Stimulated activated CD4-positive, alpha-beta T cell treated with anti-CD3 and anti-CD28 coated beads, TNF-alpha, amount 100 ng/mL, for 24 hours (primary cell): ENCODE measurements around the gene OR51G2.
"Not testable (repeated sequence)": the region's sequence is repeated elsewhere in the genome, so short reads cannot be mapped to it uniquely, and the experiment has no call there.

ENCODE experiments used
- DNase-seq, 3 experiments: peaks; one replicate each; pipeline ENCODE4 v3.0.0-alpha.2; 2020; ENCODE audit warnings: low read depth in 3 of 3

The OR51G2 gene

GRCh38 chr11:4919250-4919649 is at the start of gene OR51G2:
OR51G2 (minus strand) TSS chr11:4919350; CDS start chr11:4915663, 3,687 bp downstream.
- DNase-seq: no peak

GRCh38 chr11:4962816-4963215 is 43.7 kb upstream of the OR51G2 start:
- no peak for DNase-seq

GRCh38 chr11:4960877-4961276 is 41.7 kb upstream of the OR51G2 start:
- no peak for DNase-seq

- no peak for DNase-seq
Observed at GRCh38 chr11:4957396-4957795, 38.2 kb upstream of the OR51G2 start.

GRCh38 chr11:4955613-4956012 is 36.5 kb upstream of the OR51G2 start, which contains the start of gene OR51A2:
OR51A2 (minus strand) TSS chr11:4955713; CDS start chr11:4955713, 0 bp downstream.
- DNase-seq: not testable (repeated sequence)

- DNase-seq: no peak
Observed at GRCh38 chr11:4947505-4947904, 28.4 kb upstream of the OR51G2 start, which contains the start of gene OR51A4. OR51A4 (minus strand) TSS chr11:4947605; CDS start chr11:4947100, 505 bp downstream.

GRCh38 chr11:4936745-4937144 is 17.6 kb upstream of the OR51G2 start:
- DNase-seq: no peak

- DNase-seq: no peak
Observed at GRCh38 chr11:4932751-4933150, 13.6 kb upstream of the OR51G2 start.

GRCh38 chr11:4926608-4927007 is 7.5 kb upstream of the OR51G2 start:
- DNase-seq: no peak

GRCh38 chr11:4924239-4924638 is 5.1 kb upstream of the OR51G2 start, which contains the start of gene OR51G1:
OR51G1 (minus strand) TSS chr11:4924339; CDS start chr11:4924339, 0 bp downstream.
- DNase-seq: no peak

- no peak for DNase-seq
Observed at GRCh38 chr11:4922304-4922703, 3.2 kb upstream of the OR51G2 start.

- DNase-seq: no peak
Observed at GRCh38 chr11:4921796-4922195, 2.6 kb upstream of the OR51G2 start.

GRCh38 chr11:4916581-4916980 is 2.6 kb downstream of the OR51G2 start:
- no peak for DNase-seq

- DNase-seq: no peak
Observed at GRCh38 chr11:4903484-4903883, 15.7 kb downstream of the OR51G2 start, which contains the start of gene OR51A7. OR51A7 (plus strand) TSS chr11:4903783; CDS start chr11:4907370, 3,587 bp downstream.

- no peak for DNase-seq
Observed at GRCh38 chr11:4891996-4892640, 27.0 kb downstream of the OR51G2 start.

GRCh38 chr11:4890279-4890678 is 28.9 kb downstream of the OR51G2 start:
- DNase-seq: no peak

- no peak for DNase-seq
Observed at GRCh38 chr11:4887591-4887990, 31.6 kb downstream of the OR51G2 start.

GRCh38 chr11:4886186-4886585 is 33.0 kb downstream of the OR51G2 start:
- DNase-seq: no peak

- no peak for DNase-seq
Observed at GRCh38 chr11:4884361-4884760, 34.8 kb downstream of the OR51G2 start.

GRCh38 chr11:4882543-4882942 is 36.6 kb downstream of the OR51G2 start:
- no peak for DNase-seq

- no peak for DNase-seq
Observed at GRCh38 chr11:4881860-4882500, 37.2 kb downstream of the OR51G2 start, which contains the start of gene OR51T1. OR51T1 (plus strand) TSS chr11:4881900; CDS start chr11:4881900, 0 bp downstream.

GRCh38 chr11:4881188-4881587 is 38.0 kb downstream of the OR51G2 start:
- DNase-seq: no peak

GRCh38 chr11:4865855-4866254 is 53.3 kb downstream of the OR51G2 start:
- DNase-seq: no peak
